ENCODE measurements around the gene TELO2. TPM values are rescaled to one million over a fixed set of nuclear protein-coding genes. Genes with fewer than 3 reads are reported as not detected.

Gene TELO2
- total and polyA plus RNA-seq, 2 donors (not counting 3 experiments of a cell fraction or from before 2014, with no cell fraction given): 30.7 to 61.6 TPM

- dilution Hi-C loops (cut with MboI; ENCODE audit: extremely low pct_ligation_motif_present, low sequenced_read_pairs) (no loop called here), intact Hi-C loops (cut with micrococcal nuclease) (no loop called here)
- DNase-seq (ENCODE audit: low read depth, low spot score) (no peak), FAIRE-seq (no peak)
- Histone ChIP-seq H2AFZ (ENCODE audit: low read depth, low read length) (no peak overlapping the region), H3K27me3 (ENCODE audit: control insufficient read depth in 2 of 2, insufficient read depth in 2 of 2, low read length in 2 of 2) (no peaks in the 10 kb centered on the region), H3K9ac (replicated peaks; ENCODE audit: extremely low read depth, insufficient read depth, low read length) (no peak overlapping the region), H3K4me3 (replicated peaks in 1 of 3; ENCODE audit: insufficient read depth in 1 of 3, low read depth in 1 of 3, low read length in 3 of 3) (no peak overlapping the region), H3K9me3 (replicated peaks; ENCODE audit: control insufficient read depth, insufficient read depth, low read length) (no peaks in the 10 kb centered on the region), H3K27ac (ENCODE audit: insufficient read depth, low read depth, low read length) (no peak overlapping the region), H3K79me2 (ENCODE audit: control insufficient read depth, insufficient read depth, low read length) (peaks cover 23% of the 10 kb centered on the region), H4K20me1 (replicated peaks; ENCODE audit: control insufficient read depth, extremely low read depth, insufficient read depth, low read length) (no peaks in the 10 kb centered on the region), H3K36me3 (ENCODE audit: control insufficient read depth in 2 of 2, extremely low read depth in 1 of 2, insufficient read depth in 2 of 2, low read length in 2 of 2) (no peaks in the 10 kb centered on the region), H3K9me1 (replicated peaks; ENCODE audit: control insufficient read depth, extremely low read depth, insufficient read depth, low read length) (no peaks in the 10 kb centered on the region), H3K4me1 (ENCODE audit: control insufficient read depth, extremely low read depth, insufficient read depth, low read length) (peaks cover 5% of the 10 kb centered on the region), H3K4me2 (ENCODE audit: insufficient read depth, low read length) (no peak overlapping the region)
- TF ChIP-seq EZH2 (IDR thresholded peaks at IDR 0.05; ENCODE audit: borderline replicate concordance, low read depth, low read length, severe bottlenecking) (no peak), MYC (IDR thresholded peaks at IDR 0.05; ENCODE audit: low read depth, low read length) (no peak), FOS (IDR thresholded peaks at IDR 0.05; ENCODE audit: borderline replicate concordance, insufficient read depth, low read length) (no peak), GATA2 (IDR thresholded peaks at IDR 0.05; ENCODE audit: insufficient read depth, insufficient read length, low read depth, low read length) (no peak), MAX (IDR thresholded peaks at IDR 0.05; ENCODE audit: insufficient read depth, insufficient read length) (no peak), JUN (IDR thresholded peaks at IDR 0.05; ENCODE audit: borderline replicate concordance, insufficient read depth, insufficient read length, low read depth) (no peak), POLR2AphosphoS5 (IDR thresholded peaks at IDR 0.05; ENCODE audit: insufficient read depth, low read depth, low read length) (no peak), POLR2A (IDR thresholded peaks at IDR 0.05; ENCODE audit: low read depth, low read length) (no peak)
- TF ChIP-seq, protein P1, sequence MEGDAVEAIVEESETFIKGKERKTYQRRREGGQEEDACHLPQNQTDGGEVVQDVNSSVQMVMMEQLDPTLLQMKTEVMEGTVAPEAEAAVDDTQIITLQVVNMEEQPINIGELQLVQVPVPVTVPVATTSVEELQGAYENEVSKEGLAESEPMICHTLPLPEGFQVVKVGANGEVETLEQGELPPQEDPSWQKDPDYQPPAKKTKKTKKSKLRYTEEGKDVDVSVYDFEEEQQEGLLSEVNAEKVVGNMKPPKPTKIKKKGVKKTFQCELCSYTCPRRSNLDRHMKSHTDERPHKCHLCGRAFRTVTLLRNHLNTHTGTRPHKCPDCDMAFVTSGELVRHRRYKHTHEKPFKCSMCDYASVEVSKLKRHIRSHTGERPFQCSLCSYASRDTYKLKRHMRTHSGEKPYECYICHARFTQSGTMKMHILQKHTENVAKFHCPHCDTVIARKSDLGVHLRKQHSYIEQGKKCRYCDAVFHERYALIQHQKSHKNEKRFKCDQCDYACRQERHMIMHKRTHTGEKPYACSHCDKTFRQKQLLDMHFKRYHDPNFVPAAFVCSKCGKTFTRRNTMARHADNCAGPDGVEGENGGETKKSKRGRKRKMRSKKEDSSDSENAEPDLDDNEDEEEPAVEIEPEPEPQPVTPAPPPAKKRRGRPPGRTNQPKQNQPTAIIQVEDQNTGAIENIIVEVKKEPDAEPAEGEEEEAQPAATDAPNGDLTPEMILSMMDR (IDR thresholded peaks at IDR 0.05; ENCODE audit: extremely low read depth in 1 of 2, insufficient read depth in 1 of 2, low read depth in 1 of 2, low read length in 2 of 2): no peak
- BruUV-seq (replicated peaks): no TSS peak
- CTCF ChIA-PET: no interaction called here
- POLR2A ChIA-PET: no interaction called here
Measured at GRCh38 chr16:1472974-1473373, 20.2 kb upstream of the TELO2 start.

Data from endothelial cell of umbilical vein (primary cell).